ENCODE data around the gene CCDC86.

GRCh38 chr11:60870276-60870675 lies 28.4 kb downstream of the CCDC86 start:
- TF ChIP-seq POLR2A (IDR thresholded peaks at IDR 0.05; ENCODE audit: low read length) (no peak), HOXA7 (CRISPR knock-in tag; IDR thresholded peaks at IDR 0.05) (no peak), CTCF (IDR thresholded peaks at IDR 0.05) (no peak), SMC3 (IDR thresholded peaks at IDR 0.05) (no peak), RAD21 (conservative IDR thresholded peaks at IDR 0.05 in 1 of 2, IDR thresholded peaks at IDR 0.05 in 1 of 2) (no peak), RCOR1 (IDR thresholded peaks at IDR 0.05; ENCODE audit: low read depth, low read length) (no peak), USF2 (IDR thresholded peaks at IDR 0.05) (no peak)
